ENCODE results near the gene GALNTL6. TPM values are rescaled to one million over a fixed set of nuclear protein-coding genes. Genes with fewer than 3 reads are reported as not detected.
"Not testable (repeated sequence)": the region's sequence is repeated elsewhere in the genome, so short reads cannot be mapped to it uniquely, and the experiment has no call there.

The GALNTL6 gene
- total RNA-seq, 1 donor from 2014 or later, result 10.0 TPM

GRCh38 chr4:172404676-172405075 lies 591.5 kb downstream of the GALNTL6 start:
- no peak for DNase-seq

GRCh38 chr4:172410363-172410762 lies 597.2 kb downstream of the GALNTL6 start:
- DNase-seq, result no peak

GRCh38 chr4:172411149-172411548 lies 597.9 kb downstream of the GALNTL6 start:
- DNase-seq, result no peak

GRCh38 chr4:172412851-172413580 lies 599.8 kb downstream of the GALNTL6 start:
- no peak for DNase-seq

GRCh38 chr4:172428979-172429378 lies 615.8 kb downstream of the GALNTL6 start:
- DNase-seq, result not testable (repeated sequence)

- no peak for DNase-seq
Measured at GRCh38 chr4:172480471-172480870, 667.3 kb downstream of the GALNTL6 start.

GRCh38 chr4:172481802-172482508 lies 668.8 kb downstream of the GALNTL6 start:
- DNase-seq, result no peak

- no peak for DNase-seq
Measured at GRCh38 chr4:172485007-172485406, 671.8 kb downstream of the GALNTL6 start.

- DNase-seq, result no peak
Measured at GRCh38 chr4:172486531-172486930, 673.3 kb downstream of the GALNTL6 start.

- no peak for DNase-seq
Measured at GRCh38 chr4:172489861-172490260, 676.7 kb downstream of the GALNTL6 start.

GRCh38 chr4:172495769-172496168 lies 682.6 kb downstream of the GALNTL6 start:
- no peak for DNase-seq

- no peak for DNase-seq
Measured at GRCh38 chr4:172497321-172497720, 684.1 kb downstream of the GALNTL6 start.

- no peak for DNase-seq
Measured at GRCh38 chr4:172514011-172514410, 700.8 kb downstream of the GALNTL6 start.

- no peak for DNase-seq
Measured at GRCh38 chr4:172514801-172515200, 701.6 kb downstream of the GALNTL6 start.

- DNase-seq, result no peak
Measured at GRCh38 chr4:172515266-172515879, 702.2 kb downstream of the GALNTL6 start.

- DNase-seq, result no peak
Measured at GRCh38 chr4:172517391-172517790, 704.2 kb downstream of the GALNTL6 start.

GRCh38 chr4:172521248-172521647 lies 708.0 kb downstream of the GALNTL6 start:
- DNase-seq, result no peak

GRCh38 chr4:172521680-172522079 lies 708.5 kb downstream of the GALNTL6 start:
- no peak for DNase-seq

- DNase-seq, result no peak
Measured at GRCh38 chr4:172543249-172543648, 730.0 kb downstream of the GALNTL6 start.

GRCh38 chr4:172546782-172547181 lies 733.6 kb downstream of the GALNTL6 start:
- DNase-seq, result no peak

- DNase-seq, result no peak
Measured at GRCh38 chr4:172547724-172548123, 734.5 kb downstream of the GALNTL6 start.

- DNase-seq, result no peak
Measured at GRCh38 chr4:172553216-172553615, 740.0 kb downstream of the GALNTL6 start.

GRCh38 chr4:172554588-172554987 lies 741.4 kb downstream of the GALNTL6 start:
- DNase-seq, result no peak
